A549 (cell line): Measurements from ENCODE around the gene LRTM2. TPM values are rescaled to one million over a fixed set of nuclear protein-coding genes. Genes with fewer than 3 reads are reported as not detected.

Source experiments
- ATAC-seq, 2 experiments: fragments of 200-7000 bp in 1 of 2; fragments of >200 bp in 1 of 2; cut with Nextera tagmentation in 1 of 2; cut with Tn5 transposase in 1 of 2; 3 replicates each; pipeline versions ENCODE4 v1.8.0 to v1.9.1; 2018 to 2020; ENCODE audit warnings: mild to moderate bottlenecking in 1 of 2, moderate library complexity in 1 of 2
- CTCF ChIA-PET: fragments of 300-600 bp; sonication (Branson Sonifier 250); formaldehyde crosslinking; extraction: SDS; loops from one replicate; lab custom pipeline; 2021; ENCODE audit warnings: antibody characterized with exemption, inconsistent platforms; lab: Yijun Ruan, JAX
- POLR2A ChIA-PET: fragments of 350-600 bp; formaldehyde crosslinking; extraction: SDS; loops from one replicate; lab custom pipeline; 2021; ENCODE audit warnings: antibody characterized with exemption, inconsistent platforms; lab: Yijun Ruan, JAX
- DNase-seq, 2 experiments: peaks; one replicate each; pipeline versions ENCODE4 v3.0.0 to v3.0.0-alpha.2; 2011 to 2016; ENCODE audit warnings: low read depth in 1 of 2, low spot score in 1 of 2
- FAIRE-seq: peaks from 2 replicates; lab custom pipeline; 2011; peaks lifted over from hg19 to GRCh38; lab: Jason Lieb, UNC
- H3K27ac ChIP-seq, 2 experiments: fragments of >200 bp; sonication (Bioruptor Twin); formaldehyde crosslinking; 3 replicates each; pipeline ENCODE4 v1.5.1; 2016 to 2017
- H3K4me1 ChIP-seq: fragments of >200 bp; sonication (Bioruptor Twin); formaldehyde crosslinking; 3 replicates; pipeline ENCODE4 v1.6.1; 2016
- H3K4me2 ChIP-seq: fragments of >200 bp; sonication (Bioruptor Twin); formaldehyde crosslinking; 3 replicates; pipeline ENCODE4 v1.6.1; 2016
- H3K4me3 ChIP-seq: fragments of >200 bp; sonication (Bioruptor Twin); formaldehyde crosslinking; 3 replicates; pipeline ENCODE4 v1.5.1; 2016
- H3K9me3 ChIP-seq: fragments of >200 bp; sonication (Bioruptor Twin); formaldehyde crosslinking; 3 replicates; pipeline ENCODE4 v1.6.1; 2016
- ATOH8 ChIP-seq: fragments of 250-450 bp; sonication (Bioruptor Pico); IDR thresholded peaks from 2 replicates; pipeline ENCODE4 v1.5.0; 2020; ENCODE audit warnings: low read depth, mild to moderate bottlenecking, moderate library complexity
- BCL3 ChIP-seq: fragments of >200 bp; sonication (Bioruptor Twin); formaldehyde crosslinking; IDR thresholded peaks from 3 replicates; pipeline ENCODE4 v1.6.1; 2016
- CBX8 ChIP-seq: fragments of 200-600 bp; sonication (generic); IDR thresholded peaks from 2 replicates; pipeline ENCODE4 v1.6.1; 2016
- E2F6 ChIP-seq: IDR thresholded peaks from 2 replicates; pipeline ENCODE4 v1.6.1; 2012; ENCODE audit warnings: low read depth, borderline replicate concordance
- EP300 ChIP-seq, 2 experiments: fragments of >200 bp; sonication (Bioruptor Twin); formaldehyde crosslinking; IDR thresholded peaks; 2 replicates in 1 of 2; 3 replicates in 1 of 2; pipeline ENCODE4 v1.6.1; 2016 to 2017
- FOXS1 ChIP-seq: fragments of 250-450 bp; sonication (Bioruptor Pico); IDR thresholded peaks from 2 replicates; pipeline ENCODE4 v1.5.0; 2020; ENCODE audit warnings: mild to moderate bottlenecking, moderate library complexity
- HDAC2 ChIP-seq: fragments of 200-600 bp; sonication (generic); IDR thresholded peaks from 2 replicates; pipeline ENCODE4 v1.6.1; 2016
- HES2 ChIP-seq: fragments of >200 bp; sonication (Bioruptor Twin); formaldehyde crosslinking; IDR thresholded peaks from 2 replicates; pipeline ENCODE4 v1.6.1; 2016
- HEYL ChIP-seq: fragments of 250-450 bp; sonication (Bioruptor Pico); IDR thresholded peaks from 2 replicates; pipeline ENCODE4 v1.8.0; 2021; ENCODE audit warnings: mild to moderate bottlenecking, moderate library complexity
- HMGXB4 ChIP-seq: fragments of 250-450 bp; sonication (Bioruptor Pico); IDR thresholded peaks from 2 replicates; pipeline ENCODE4 v1.5.0; 2021; ENCODE audit warnings: mild to moderate bottlenecking, moderate library complexity, borderline replicate concordance
- HOXB13 ChIP-seq: fragments of 250-450 bp; sonication (Bioruptor Pico); IDR thresholded peaks from 2 replicates; pipeline ENCODE4 v1.5.0; 2020; ENCODE audit warnings: low read depth, mild to moderate bottlenecking, moderate library complexity
- JUNB ChIP-seq: fragments of >200 bp; sonication (Bioruptor Twin); formaldehyde crosslinking; IDR thresholded peaks from 2 replicates; pipeline ENCODE4 v1.6.1; 2016
- MAFK ChIP-seq: fragments of 450-650 bp; IDR thresholded peaks from 2 replicates; pipeline ENCODE4 v1.6.1; 2014; ENCODE audit not compliant: partially characterized antibody
- MAZ ChIP-seq: fragments of 150-350 bp; IDR thresholded peaks from 2 replicates; pipeline ENCODE4 v1.6.1; 2014; ENCODE audit warnings: antibody characterized with exemption, low read depth, low read length, borderline replicate concordance
- MYC ChIP-seq: IDR thresholded peaks from 2 replicates; pipeline ENCODE4 v1.6.1; 2012; ENCODE audit warnings: mild to moderate bottlenecking, inconsistent platforms, low read length, improper control_type of control experiment, borderline replicate concordance
- POLR2A ChIP-seq: IDR thresholded peaks from 2 replicates; pipeline ENCODE4 v1.6.1; 2012; ENCODE audit warnings: mild to moderate bottlenecking, low read length
- TFCP2L1 ChIP-seq: fragments of 250-450 bp; sonication (Bioruptor Pico); IDR thresholded peaks from 2 replicates; pipeline ENCODE4 v1.5.0; 2021; ENCODE audit warnings: mild to moderate bottlenecking
- USF2 ChIP-seq: fragments of 450-650 bp; IDR thresholded peaks from 2 replicates; pipeline ENCODE4 v1.6.1; 2014; ENCODE audit warnings: antibody characterized with exemption
- WGBS: methylation state at CpG from one replicate; pipeline ENCODE4 v1.1.6; 2017; ENCODE audit errors: missing lambda C conversion rate; 5-methylcytosine and 5-hydroxymethylcytosine counted together
- polyA plus RNA-seq, 4 experiments: library from polyadenylated mRNA; depleted of rRNA in 3 of 4; stranded (reverse); fragments of >200 nt; fragmentation: RNase III in 1 of 4; extraction: RNeasy Plus Mini Kit Qiagen cat#74134 plus additional on column Dnase treatment in 1 of 4; gene quantifications; 2 replicates in 3 of 4; 3 replicates in 1 of 4; pipeline ENCODE4 v1.2.3, GENCODE V29; 2011 to 2017

The LRTM2 gene
- polyA plus RNA-seq, 2 of the 4 experiments (the other 2 are of a cell fraction) = not detected

GRCh38 chr12:1877169-1877878, 57.0 kb downstream of the LRTM2 start:
- H3K27ac ChIP-seq = no peak overlapping the region
- no peak overlapping the region for H3K4me3 ChIP-seq
- 41% methylated on average over 8 of the region's 8 CpGs for WGBS
- DNase-seq = no peak
- H3K4me2 ChIP-seq = no peak overlapping the region
- FAIRE-seq = no peak
- TF ChIP-seq MAFK (no peak), ATOH8 (CRISPR knock-in tag) (no peak), TFCP2L1 (CRISPR knock-in tag) (no peak), HES2 (no peak), HDAC2 (no peak), HOXB13 (CRISPR knock-in tag) (no peak), CBX8 (no peak), FOXS1 (no peak), POLR2A (no peak), MYC (no peak)
- TF ChIP-seq, all 56 proteins: peak for 0
- ChIA-PET CTCF (no interaction called here), POLR2A (no interaction called here)
- Histone ChIP-seq H3K4me1 (no peaks in the 10 kb centered on the region), H3K9me3 (no peaks in the 10 kb centered on the region)
- no peak for ATAC-seq

- TF ChIP-seq JUNB = no peak
- TF ChIP-seq USF2 = no peak
- no peak for TF ChIP-seq BCL3
- TF ChIP-seq HMGXB4 (CRISPR knock-in tag) = no peak
- TF ChIP-seq MAZ = no peak
- TF ChIP-seq FOXS1 = no peak
- no peak for TF ChIP-seq CBX8
- TF ChIP-seq E2F6 = no peak
- no peak for TF ChIP-seq EP300 (IDR thresholded peaks at IDR 0.05)
- TF ChIP-seq HEYL (CRISPR knock-in tag) = no peak
- H3K4me2 ChIP-seq = no peak overlapping the region
- ChIA-PET CTCF (interaction anchor here (1.9 kb wide), 1 partner anchor 62 kb away, joined by 7 read pairs; no protein-coding TSS in a partner anchor), POLR2A (no interaction called here)
- FAIRE-seq (no peak), DNase-seq (no peak), ATAC-seq (no peak)
- 62% methylated on average over 10 of the region's 10 CpGs for WGBS
- no peak overlapping the region for H3K27ac ChIP-seq
- H3K9me3 ChIP-seq = no peaks in the 10 kb centered on the region
- H3K4me3 ChIP-seq = no peak overlapping the region
- no peaks in the 10 kb centered on the region for H3K4me1 ChIP-seq
These were observed 57.8 kb downstream of the LRTM2 start for GRCh38 chr12:1878214-1878613.

GRCh38 chr12:1878695-1879094, 58.3 kb downstream of the LRTM2 start:
- ATAC-seq (no peak), FAIRE-seq (no peak), DNase-seq (no peak)
- Histone ChIP-seq H3K4me3 (no peak overlapping the region), H3K27ac (no peak overlapping the region), H3K9me3 (no peaks in the 10 kb centered on the region), H3K4me1 (no peaks in the 10 kb centered on the region), H3K4me2 (no peak overlapping the region)
- TF ChIP-seq FOXS1 = no peak
- POLR2A ChIA-PET = no interaction called here
- CTCF ChIA-PET = interaction anchor here (1.9 kb wide), 1 partner anchor 61 kb away, joined by 7 read pairs; no protein-coding TSS in a partner anchor
- WGBS = 8% methylated on average over 2 of the region's 5 CpGs
